Mammary epithelial cell (primary cell): ENCODE measurements around the gene NOMO2.
"Not testable (repeated sequence)": the region's sequence is repeated elsewhere in the genome, so short reads cannot be mapped to it uniquely, and the experiment has no call there.

Experiments used
- CTCF ChIP-seq, 2 donors: IDR thresholded peaks in 1 of 2; conservative IDR thresholded peaks in 1 of 2; 2 replicates each; pipeline ENCODE4 v1.5.1; 2011 to 2012; ENCODE audit warnings: inconsistent platforms in 2 of 2, low read length in 2 of 2, mild to moderate bottlenecking in 2 of 2, control low read depth in 1 of 2, low read depth in 1 of 2; ENCODE audit not compliant: insufficient read depth in 1 of 2; ENCODE audit errors: extremely low read depth in 1 of 2
- EZH2 ChIP-seq: IDR thresholded peaks from 2 replicates; pipeline ENCODE4 v1.6.1; 2012; ENCODE audit warnings: low read length, inconsistent platforms, borderline replicate concordance

GRCh38 chr16:18577942-18578341, 16.0 kb upstream of the NOMO2 start:
- not testable (repeated sequence) for TF ChIP-seq EZH2; CTCF (conservative IDR thresholded peaks at IDR 0.05 in 1 of 2, IDR thresholded peaks at IDR 0.05 in 1 of 2; ENCODE audit: extremely low read depth in 1 of 2, insufficient read depth in 1 of 2, low read depth in 1 of 2, low read length in 2 of 2)
